Fibroblast of skin of left quadriceps (primary cell): Measurements from ENCODE around the gene PUS3.
"Not testable (repeated sequence)": the region's sequence is repeated elsewhere in the genome, so short reads cannot be mapped to it uniquely, and the experiment has no call there.

Source experiments
- DNase-seq, 2 experiments: peaks; one replicate each; pipeline ENCODE4 v3.0.0-alpha.2; 2013; ENCODE audit warnings: low read depth in 2 of 2

PUS3 gene

GRCh38 chr11:125871391-125872137 lies 31.4 kb downstream of the PUS3 start:
- DNase-seq: no peak

- DNase-seq: no peak
Measured at GRCh38 chr11:125869521-125869920, 33.5 kb downstream of the PUS3 start.

GRCh38 chr11:125865354-125865753 lies 37.7 kb downstream of the PUS3 start:
- DNase-seq: not testable (repeated sequence)

- not testable (repeated sequence) for DNase-seq
Measured at GRCh38 chr11:125862786-125863185, 40.2 kb downstream of the PUS3 start.

- not testable (repeated sequence) for DNase-seq
Measured at GRCh38 chr11:125857670-125858069, 45.3 kb downstream of the PUS3 start.

- no peak for DNase-seq
Measured at GRCh38 chr11:125846188-125846587, 56.8 kb downstream of the PUS3 start.
